NCI-H2107 (cell line): ENCODE measurements around the gene BACE1.
"Not testable (repeated sequence)": the region's sequence is repeated elsewhere in the genome, so short reads cannot be mapped to it uniquely, and the experiment has no call there.

Source experiments
- DNase-seq: peaks from one replicate; lab custom pipeline; 2025; lab: John Stamatoyannopoulos, UW

BACE1 gene

DNA sequence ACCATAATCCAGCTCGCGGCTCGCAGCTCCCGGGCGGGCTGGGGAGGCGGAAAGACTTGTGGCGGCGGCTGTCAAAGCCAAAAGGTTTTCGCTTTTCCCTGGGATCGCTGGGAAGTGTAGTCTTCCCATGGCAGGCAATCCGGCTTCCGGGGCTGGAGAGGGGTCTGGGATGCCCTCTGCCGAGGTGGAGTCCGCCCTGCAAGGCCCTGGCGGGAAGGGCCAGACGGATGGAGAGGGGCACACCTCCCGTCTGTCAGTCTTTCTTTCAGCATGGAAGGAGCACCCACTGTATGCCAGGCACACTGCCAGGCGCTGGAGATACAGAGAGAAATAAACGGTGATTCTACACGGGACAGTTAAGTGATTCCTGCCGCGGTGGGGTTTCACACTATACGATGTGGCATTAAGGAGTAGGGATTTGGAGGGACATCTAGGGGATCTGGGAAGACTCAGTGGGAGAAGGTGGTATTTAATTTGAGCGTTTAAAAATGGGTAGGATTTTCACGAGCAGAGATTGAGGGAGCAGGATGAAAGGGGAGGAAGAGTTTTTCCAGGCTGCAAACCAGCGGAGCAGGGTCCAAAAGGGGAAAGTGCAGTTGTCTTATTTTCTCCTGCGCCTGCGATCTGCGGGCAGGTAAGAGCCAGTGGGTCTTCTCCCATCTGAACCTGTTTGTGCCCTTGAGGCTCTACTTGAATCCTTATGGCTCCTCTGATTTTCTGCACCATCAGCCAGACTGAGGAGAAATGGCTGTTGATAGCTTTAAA, at the start of gene BACE1:
Gene BACE1, minus strand, starts transcription at position 60 of the 765 bp plus-strand sequence. CDS start 461 bp downstream, outside the sequence.
- peak; percentile 51 for DNase-seq

DNA sequence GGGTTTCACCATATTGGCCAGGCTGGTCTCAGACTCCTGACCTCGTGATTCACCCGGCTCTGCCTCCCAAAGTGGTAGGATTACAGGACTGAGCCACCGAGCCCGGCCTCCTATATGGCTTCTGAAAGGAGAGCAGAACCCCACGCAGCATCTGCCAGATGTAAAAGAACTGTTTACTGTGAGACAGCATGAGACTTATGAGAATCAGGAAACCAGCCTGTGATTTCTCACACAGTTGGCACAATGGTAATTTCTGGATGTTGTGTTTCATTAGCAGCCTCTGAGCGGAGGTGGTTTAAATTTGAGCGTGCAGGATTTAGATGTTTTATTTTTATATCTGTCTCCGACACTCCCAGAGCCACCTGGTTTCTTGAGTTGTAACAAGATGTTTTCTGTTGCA, 45.4 kb upstream of the BACE1 start:
- no peak for DNase-seq

DNA sequence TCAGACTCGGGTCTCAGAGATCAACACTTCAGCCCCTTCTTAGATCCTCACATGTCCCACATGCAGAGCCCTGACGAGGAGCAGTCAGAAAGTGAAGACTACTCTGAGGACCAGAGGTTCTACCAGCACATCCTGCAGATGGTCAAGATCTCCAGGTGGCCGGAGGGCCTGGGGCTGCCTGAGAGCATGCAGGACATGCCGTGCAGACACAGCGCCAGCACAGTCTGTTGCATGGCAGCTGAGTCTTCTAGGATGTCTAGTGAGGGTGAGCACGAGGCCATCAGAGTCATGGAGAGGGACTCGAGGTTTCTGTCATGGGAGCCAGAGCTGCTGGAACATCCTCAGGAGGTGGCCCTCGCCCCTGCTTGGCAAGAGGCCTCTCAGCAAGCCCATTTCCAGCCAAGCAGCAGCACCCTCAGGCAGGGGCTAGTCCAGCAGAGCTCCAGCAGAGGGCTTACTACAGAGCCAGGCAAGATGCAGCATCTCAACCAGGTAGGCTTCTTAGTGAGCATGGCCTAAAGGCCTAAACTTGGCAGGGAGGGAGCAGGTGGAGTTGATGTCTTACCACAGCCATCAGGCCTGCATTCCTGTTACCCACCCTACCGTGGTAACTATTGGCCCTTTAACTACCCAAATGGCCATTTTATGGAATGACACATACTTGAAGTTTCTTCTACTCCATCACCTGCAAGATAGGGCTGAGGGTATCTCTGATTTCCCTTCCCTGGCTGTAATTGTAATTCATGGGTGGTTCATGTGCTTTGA, 40.3 kb upstream of the BACE1 start:
- no peak for DNase-seq

DNA sequence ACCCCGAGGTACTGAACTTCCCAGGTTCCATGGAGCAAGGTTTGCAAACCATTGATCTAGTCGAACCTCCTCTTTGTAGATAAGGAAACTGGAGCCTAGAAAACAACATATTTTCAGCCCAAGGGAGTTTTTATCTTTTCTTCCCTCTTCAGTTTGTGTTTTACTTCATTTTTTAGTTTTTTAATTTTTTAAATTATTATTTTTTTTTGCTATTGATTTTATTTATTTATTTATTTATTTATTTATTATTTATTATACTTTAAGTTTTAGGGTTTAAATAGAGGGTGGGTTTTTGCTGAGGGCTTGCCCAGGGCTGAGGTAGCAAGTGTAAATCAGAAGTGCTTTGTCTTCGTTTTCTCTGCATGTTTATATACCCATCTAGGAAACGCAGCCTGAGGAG, 38.5 kb upstream of the BACE1 start:
- DNase-seq, result no peak

DNA sequence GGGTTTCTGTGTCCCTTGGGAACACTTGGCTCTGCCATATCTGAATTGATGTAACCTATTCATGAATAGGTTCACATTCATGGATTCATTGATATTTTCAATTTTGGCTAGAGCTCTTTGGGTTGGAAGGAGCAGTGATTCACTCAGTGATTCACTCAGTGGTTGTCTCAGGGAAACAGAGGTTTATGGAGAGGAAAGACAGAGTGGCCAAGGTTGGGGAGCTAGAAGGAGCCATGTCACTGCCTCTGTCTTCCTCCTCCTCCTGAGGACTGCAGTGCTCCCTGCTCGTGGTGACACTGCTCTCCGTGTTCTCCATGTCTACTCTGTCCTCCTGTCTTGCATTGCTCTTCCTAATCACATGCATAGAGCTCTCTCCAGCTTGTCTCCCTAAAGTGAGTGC, 29.0 kb upstream of the BACE1 start:
- no peak for DNase-seq

DNA sequence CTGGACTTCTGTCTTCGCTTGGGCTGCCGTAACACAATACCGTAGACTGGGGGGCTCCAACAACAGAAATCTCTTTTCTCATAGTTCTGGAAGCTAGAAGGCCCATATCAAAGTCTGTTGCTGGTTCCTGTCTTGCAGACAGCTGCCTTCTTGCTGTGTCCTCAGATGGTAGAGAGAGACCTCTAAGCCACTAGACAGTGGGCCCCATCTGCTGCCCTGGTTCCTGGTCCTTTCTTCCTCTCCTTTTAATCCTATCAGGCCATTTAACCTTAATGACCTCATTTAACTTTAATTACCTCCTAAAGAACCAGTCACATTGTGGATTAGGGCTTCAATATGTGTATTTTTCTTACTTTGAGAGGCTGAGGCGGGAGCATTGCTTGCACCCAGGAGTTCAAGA, 21.0 kb upstream of the BACE1 start:
- no peak for DNase-seq

DNA sequence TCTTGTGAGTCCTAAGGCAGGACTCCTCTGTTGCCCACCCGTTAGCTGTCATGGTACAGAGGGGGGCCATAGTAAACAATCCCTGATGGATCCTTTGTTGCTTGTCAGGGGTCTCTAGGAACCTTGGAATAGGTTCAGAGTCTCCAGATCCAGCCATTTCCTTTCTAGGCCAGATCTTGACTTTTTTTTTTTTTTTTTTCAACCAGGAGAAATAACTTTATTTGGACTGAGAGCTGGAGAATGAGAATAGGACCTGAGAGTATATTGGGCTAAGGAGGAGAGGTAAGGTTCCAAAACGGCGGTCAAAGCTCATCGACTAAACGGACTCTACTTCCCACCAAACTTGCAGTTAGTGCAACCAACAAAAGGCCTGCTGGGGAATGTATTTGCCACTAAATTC, 19.3 kb upstream of the BACE1 start:
- no peak for DNase-seq

DNA sequence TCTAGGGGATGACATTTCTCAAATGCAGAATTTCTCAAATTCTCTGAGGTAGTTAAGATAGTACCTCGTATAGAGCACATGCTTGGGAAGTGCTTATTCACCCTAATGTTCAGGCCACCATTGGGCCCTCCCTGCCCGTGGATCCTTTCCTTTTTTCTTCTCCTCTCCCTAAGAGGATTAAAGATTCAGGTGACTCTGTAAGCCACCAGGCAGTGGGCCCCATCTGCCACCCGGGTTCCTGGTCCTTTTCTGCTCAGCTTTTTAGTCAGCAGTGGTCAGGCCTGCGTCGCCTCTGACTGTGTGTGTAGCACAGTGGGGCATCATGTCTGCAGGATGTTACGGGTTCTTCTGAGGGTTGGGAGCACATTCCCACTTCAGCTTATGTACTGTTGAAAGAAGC, 18.8 kb upstream of the BACE1 start:
- no peak for DNase-seq

DNA sequence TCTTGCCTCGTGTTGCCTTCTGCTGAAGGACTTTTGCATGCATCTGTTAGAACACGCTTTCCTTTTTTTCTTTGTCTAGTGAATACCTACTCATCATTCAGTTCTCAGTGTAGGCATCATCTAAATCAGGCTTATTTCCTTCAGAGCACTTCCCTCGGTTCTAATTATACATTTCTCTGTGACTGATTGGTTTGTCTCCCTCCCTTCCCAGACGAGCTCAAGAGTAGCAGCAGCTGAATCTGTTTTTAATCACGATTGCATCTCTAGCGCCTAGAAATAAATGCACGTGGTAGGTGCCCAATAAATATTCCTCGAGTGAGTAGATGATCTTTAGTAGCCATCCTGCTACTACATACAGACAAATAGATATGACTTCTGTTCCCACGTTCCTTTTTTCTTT, 17.9 kb upstream of the BACE1 start:
- DNase-seq, result no peak

DNA sequence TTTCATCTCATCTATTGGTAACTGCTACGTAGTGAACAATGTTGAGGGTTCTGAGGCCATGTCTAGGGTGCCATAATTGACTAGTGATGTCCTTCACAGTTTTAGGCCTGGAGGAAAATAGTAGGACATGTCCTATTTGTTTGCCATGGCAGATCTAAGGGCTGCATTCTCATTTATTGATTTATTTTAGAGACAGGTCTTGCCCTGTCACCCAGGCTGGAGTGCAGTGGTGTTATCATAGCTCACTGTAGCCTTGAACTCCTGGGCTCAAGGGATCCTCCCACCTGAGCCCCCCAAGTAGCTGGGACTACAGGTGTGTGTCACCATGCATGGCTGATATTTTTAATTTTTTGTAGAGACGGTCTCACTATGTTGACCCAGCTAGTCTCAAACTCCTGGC, 16.8 kb upstream of the BACE1 start:
- DNase-seq, result no peak

DNA sequence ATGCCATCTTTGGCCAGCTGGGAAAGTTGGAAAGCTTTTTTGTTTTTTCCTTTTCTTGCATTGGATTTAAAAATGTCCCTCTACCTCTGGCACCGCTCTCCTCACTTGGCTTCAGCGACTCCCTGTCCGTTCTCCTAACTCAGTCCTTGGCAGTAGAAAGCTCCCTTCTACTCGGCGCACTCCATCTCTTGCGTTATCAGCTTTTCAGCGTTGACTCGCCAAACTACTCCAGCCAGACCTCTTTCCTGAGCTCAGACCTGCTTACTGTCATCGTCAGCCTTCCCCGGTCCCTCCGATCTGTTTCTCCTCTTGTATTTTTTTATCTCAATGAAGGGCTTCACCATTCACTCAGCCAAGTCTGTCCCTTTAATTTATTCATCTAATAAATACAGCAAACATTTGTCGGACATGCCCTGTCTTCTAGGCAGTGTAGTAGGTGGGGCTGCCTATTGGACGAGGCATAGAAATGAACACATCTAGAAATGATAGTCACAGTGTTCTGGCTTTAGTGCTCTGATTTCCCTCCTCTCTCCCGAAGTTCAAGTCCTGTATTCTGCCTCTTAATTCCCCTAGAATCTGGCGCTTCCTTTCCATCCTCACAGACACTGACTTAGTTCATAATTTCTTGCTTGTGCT, 12.4 kb upstream of the BACE1 start:
- DNase-seq, result no peak

DNA sequence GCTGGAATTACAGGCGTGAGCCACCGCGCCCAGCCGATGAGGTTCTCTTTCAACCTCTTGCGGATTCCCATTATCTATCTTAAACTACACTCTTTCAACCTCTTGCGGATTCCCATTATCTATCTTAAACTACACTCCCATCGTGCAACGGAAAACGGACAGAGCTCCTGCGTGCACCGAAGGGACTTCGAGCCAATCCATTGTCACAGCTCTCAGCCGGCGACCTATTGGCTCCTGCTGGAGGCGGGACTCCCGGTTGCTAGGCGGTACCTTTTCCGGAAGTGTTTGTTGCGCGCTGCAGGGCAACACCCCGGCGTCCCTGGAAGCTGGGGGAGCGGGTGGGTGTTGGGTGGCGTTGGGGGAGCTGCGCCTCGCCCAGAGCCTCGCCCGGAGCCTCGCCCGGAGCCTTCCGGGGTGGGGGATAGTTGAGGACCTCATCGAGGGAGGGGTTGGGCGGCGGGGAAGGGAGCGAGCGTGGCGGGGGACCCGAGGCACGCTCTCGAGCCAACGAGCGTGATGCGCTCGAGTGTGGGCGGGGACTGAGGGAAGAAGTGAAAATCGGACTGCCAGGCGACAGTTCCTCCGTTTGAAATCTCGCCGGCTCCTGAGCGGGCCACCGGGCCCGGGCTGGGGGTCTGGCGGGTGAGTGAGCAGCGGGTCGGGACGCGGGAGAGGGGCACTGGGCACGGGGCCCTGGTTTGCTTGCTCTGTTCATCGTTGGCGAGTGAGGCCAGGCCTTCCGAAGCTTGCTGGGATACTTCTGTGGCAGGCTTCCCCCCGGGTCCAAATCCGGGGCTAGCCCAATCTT, 11.7 kb upstream of the BACE1 start, which contains the start of gene CEP164:
Gene CEP164, plus strand, starts transcription at position 288 of the 808 bp plus-strand sequence. CDS start 10,733 bp downstream, outside the sequence.
- DNase-seq, result peak; percentile 89

DNA sequence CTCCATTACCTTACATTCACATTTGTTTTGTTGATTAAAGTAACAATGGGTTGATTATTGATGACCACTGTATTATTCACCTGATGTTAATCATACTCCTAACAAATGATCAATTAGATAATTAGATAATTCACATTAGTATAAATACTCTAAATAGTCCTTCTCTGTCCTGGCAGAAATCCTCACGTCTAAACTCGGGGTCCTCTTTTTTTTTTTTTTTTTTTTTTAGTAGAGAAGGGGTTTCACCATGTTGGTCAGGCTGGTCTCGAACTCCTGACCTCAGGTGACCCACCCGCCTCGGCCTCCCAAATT, 11.2 kb upstream of the BACE1 start:
- DNase-seq, result not testable (repeated sequence)

DNA sequence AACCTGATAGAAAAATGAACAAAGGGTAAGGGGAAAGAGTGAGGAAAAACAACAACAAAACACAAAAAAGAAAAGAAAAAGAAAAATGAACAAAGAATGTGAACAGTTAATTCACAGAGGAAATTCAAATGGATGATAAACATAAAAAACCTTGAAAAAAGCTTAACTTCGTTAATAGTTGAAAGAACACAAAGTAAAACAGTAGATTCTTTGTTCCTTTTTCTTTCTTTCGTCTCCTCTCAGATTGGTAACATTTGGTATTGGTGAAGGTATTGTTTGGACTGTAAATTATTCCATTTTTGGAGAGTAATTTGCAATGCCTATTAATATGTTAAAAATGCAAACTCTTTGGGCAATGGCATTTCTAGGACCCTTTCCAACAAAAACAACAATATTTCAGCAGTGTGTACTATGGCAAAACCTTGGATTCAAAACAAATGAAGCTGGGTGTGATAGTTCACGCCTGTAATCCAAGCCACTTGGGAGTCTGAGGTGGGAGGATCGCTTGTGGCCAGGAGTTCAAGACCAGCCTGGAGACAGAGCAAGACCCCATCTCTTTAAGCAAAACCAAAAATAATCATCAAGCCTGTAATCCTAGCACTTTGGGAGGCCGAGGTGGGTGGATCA, 3.3 kb upstream of the BACE1 start:
- DNase-seq, result no peak

DNA sequence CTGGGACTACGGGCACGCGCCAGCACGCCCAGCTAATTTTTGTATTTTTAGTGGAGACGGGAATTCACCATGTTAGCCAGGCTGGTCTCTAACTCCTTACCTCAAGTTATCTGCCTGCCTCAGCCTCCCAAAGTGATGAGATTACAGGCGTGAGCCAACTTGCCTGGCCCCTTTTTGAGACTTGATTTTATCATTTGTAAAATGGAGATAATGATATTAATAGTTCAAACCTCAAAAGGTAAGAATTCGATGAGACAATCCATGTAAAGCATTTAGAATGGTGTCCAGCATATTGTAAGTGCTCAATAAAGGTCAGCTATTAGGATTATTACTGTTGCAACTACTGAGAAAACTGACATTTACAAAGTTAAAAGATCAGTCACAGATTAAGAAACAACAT, 2.7 kb upstream of the BACE1 start:
- no peak for DNase-seq

DNA sequence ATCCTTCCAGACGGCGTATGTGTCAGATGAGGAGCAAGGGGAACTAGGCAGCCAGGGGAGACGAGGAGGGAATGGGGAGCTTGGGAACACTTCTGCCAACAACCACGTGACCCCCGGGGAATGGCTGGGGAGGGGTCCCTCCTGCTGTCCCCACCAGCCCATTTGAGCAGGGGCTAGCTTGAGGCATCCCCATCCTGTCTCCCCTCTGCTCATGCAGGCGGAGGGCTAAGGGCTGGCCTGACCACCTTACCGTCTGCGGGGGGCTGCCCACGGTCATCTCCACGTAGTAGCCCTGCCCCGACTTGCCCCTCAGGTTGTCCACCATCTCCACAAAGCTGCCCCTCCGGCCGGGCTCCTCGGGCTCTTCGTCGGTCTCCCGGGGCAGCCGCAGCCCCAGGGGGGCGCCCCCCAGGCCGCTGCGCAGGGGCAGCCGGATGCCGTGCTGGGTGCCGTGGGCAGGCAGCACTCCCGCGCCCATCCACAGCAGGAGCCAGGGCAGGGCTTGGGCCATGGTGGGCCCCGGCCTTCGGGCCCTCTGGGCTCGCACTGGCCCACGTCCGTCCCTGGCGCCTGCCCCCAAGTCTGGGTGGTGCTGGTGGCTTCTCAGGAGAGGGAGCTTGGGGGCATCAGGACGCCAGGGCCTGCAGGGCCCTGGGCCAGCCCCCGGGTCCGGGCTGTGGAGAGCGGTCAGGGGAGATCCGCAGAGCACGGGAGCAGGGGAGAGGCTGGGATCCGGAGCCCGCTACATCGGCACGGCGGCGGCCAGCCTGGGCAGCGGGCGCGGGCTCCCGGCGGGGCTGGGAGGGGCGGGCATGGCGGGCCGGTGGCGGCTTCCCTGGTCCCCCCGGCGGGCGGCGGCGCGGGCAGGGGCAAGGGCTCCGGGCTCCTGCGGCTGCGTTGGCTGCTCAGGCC, 515 bp downstream of the BACE1 start:
- no peak for DNase-seq

DNA sequence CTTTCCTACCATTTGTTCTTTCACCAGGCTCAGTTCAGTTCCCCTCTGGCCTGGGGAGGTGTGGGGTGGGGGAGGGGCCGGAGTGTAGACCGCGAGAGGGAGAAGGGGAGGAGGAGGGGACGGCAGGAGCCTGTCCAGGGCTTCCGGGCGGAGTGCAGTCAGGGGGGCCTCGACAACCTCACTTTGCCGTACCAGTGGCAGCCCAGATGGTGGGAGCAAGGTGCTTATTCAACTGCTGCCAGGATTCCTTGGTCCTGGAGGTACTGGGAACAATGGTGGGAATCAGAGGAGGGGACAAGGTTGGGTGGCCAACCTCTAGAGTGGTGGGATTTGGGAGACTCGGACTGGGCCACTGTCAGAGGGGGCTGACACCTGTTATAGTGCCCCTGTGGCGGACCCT, 1.2 kb downstream of the BACE1 start:
- DNase-seq, result no peak

DNA sequence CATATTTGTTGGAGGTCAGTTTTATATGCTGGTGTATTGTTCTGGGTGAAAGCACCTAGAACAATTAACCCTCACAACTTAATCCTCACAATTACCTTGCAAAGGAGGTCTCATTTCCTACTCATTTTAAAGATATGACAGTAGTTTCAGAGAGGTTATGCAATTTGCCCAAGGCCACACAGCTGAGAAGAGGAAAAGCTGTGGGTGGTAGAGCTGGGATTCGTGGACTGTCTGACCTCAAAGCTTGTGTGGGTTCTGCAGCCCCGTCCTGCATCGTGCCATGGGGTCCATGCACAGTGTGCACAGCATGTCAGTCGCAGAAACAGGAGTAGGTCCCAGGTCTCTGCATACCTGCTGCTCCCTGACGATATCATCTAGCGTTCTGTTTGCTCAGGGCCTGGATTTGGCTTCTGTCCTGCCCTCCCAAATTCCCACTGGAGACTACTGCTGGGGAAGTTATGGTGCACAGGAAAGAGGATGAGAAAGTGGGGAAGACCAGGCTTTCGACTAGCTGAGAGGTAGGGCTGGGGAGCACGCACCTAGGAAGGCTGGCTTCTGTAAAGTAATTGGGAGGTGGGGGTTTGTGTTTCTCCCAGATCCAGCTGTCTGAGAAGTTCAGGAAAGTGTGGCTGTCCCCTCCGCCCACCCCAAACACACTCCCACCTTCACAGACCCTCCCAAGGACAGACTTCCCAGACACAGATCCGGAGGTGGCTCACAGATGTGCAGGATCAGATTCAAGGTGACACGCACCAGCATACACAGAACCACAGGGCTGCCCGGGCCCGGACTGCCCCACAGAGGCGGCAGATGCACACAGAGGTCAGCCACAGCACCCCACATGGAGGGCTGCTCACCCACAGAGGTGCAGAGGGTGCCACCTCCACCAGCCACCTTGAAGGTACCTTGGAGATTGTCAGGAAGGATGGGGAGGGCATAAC, 2.0 kb downstream of the BACE1 start:
- DNase-seq, result no peak

DNA sequence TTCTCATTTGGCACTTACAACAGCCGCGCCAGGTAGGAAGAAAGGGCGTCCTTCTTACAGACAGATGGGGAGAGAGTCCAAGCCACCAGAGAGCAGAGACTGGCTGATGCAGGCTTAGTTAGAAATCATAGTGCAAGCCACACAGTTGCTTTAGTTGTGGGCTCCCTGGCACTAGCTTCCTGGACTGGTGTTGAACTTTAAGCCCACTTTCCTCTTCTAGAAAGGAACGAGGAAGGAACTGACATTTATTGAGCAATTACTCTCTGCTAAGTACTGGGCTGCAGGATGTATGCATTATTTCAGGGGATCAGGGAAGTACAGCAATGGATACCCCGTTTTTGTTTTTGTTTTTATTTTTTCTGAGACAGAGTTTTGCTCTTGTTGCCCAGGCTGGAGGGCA, 3.0 kb downstream of the BACE1 start:
- DNase-seq, result no peak

DNA sequence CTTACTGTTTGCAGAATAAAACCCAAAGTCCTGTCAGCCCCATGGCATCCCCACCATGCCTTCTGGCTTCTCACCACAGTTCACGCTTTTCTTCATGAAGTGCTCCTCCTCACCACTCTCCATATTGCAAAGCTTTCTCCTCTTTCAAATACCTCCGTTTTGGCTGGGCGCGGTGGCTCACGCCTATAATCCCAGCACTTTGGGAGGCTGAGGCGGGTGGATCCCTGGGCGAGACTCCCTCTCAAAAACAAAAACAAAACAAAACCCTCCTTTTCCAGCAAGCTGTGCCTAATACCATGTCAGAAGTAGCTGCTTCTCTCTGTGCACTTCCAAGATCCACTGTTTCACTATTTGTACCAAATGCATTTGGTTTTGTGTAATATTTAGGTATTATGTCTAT, 6.7 kb downstream of the BACE1 start:
- DNase-seq, result no peak
